Measurements from ENCODE around the gene CCDC141.

DNA sequence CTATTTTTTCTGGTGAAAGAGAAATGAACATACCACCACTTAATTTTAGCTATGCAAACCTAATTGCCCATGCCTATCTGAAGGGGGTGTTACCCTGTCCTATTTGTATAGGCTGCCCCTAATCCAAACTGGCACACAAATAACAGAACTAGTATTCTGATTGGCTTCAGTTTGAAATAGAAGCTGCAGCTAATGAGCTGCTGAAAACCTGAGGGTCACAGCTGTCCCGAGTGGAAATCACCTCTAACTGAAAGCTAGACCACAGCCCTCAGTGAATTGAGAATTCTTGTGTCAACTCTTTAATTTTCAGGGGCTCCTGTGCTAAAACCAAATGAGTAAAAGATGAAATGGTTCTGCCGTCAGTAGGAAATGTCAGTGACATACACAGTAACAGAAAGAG lies 28.7 kb downstream of the CCDC141 start:
- TF ChIP-seq, protein P1, sequence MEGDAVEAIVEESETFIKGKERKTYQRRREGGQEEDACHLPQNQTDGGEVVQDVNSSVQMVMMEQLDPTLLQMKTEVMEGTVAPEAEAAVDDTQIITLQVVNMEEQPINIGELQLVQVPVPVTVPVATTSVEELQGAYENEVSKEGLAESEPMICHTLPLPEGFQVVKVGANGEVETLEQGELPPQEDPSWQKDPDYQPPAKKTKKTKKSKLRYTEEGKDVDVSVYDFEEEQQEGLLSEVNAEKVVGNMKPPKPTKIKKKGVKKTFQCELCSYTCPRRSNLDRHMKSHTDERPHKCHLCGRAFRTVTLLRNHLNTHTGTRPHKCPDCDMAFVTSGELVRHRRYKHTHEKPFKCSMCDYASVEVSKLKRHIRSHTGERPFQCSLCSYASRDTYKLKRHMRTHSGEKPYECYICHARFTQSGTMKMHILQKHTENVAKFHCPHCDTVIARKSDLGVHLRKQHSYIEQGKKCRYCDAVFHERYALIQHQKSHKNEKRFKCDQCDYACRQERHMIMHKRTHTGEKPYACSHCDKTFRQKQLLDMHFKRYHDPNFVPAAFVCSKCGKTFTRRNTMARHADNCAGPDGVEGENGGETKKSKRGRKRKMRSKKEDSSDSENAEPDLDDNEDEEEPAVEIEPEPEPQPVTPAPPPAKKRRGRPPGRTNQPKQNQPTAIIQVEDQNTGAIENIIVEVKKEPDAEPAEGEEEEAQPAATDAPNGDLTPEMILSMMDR (IDR thresholded peaks at IDR 0.05) = no peak
- no peak for TF ChIP-seq POLR2AphosphoS5 (IDR thresholded peaks at IDR 0.05)
- TF ChIP-seq POLR2A (IDR thresholded peaks at IDR 0.05) = no peak
